GM12891 (cell line): ENCODE results near the gene TRIM65.

Experiments used
- PAX5 ChIP-seq: IDR thresholded peaks from 2 replicates; pipeline ENCODE4 v1.6.1; 2011; ENCODE audit warnings: low read length, moderate library complexity, mild to moderate bottlenecking; ENCODE audit not compliant: insufficient read depth, severe bottlenecking
- POLR2A ChIP-seq: IDR thresholded peaks from 2 replicates; pipeline ENCODE4 v1.6.1; 2011; ENCODE audit warnings: low read depth, low read length, control low read depth
- POLR2AphosphoS5 ChIP-seq: IDR thresholded peaks from 2 replicates; pipeline ENCODE4 v1.6.1; 2011; ENCODE audit warnings: low read depth, low read length, control low read depth
- POU2F2 ChIP-seq: IDR thresholded peaks from 2 replicates; pipeline ENCODE4 v1.6.1; 2011; ENCODE audit warnings: low read depth, mild to moderate bottlenecking, control low read depth, low read length, moderate library complexity
- SPI1 ChIP-seq: IDR thresholded peaks from 2 replicates; pipeline ENCODE4 v1.6.1; 2011; ENCODE audit warnings: low read depth, low read length, control low read depth
- TAF1 ChIP-seq: IDR thresholded peaks from 2 replicates; pipeline ENCODE4 v1.6.1; 2011; ENCODE audit warnings: low read depth, low read length, control low read depth

DNA sequence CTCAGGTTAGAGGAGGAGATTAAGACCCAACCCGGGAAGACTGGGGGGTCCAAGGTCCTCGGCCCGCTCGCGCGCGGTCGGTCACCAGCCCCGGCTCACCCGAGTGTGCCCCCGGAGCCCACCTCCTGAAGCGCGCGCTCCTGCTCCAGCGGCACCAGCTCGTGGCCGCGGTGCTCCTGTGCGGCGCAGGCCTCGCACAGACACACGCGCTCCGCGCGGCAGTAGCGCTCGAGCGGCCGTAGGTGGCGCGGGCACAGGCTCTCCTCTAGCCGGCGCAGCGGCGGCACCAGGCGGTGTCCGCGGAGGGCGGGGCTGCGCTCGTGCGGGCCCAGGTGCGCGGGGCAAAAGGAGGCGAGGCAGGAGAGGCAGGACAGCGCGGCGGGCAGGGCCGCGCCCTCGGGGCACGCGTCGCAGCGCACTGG is 19.0 kb downstream of the TRIM65 start:
- no peak for TF ChIP-seq TAF1
- TF ChIP-seq POLR2A: no peak
- TF ChIP-seq SPI1: no peak
- no peak for TF ChIP-seq POU2F2
- TF ChIP-seq POLR2AphosphoS5: no peak
- no peak for TF ChIP-seq PAX5
